ENCODE results near the gene SLC25A10.
"Not testable (repeated sequence)": the region's sequence is repeated elsewhere in the genome, so short reads cannot be mapped to it uniquely, and the experiment has no call there.

The SLC25A10 gene

DNA sequence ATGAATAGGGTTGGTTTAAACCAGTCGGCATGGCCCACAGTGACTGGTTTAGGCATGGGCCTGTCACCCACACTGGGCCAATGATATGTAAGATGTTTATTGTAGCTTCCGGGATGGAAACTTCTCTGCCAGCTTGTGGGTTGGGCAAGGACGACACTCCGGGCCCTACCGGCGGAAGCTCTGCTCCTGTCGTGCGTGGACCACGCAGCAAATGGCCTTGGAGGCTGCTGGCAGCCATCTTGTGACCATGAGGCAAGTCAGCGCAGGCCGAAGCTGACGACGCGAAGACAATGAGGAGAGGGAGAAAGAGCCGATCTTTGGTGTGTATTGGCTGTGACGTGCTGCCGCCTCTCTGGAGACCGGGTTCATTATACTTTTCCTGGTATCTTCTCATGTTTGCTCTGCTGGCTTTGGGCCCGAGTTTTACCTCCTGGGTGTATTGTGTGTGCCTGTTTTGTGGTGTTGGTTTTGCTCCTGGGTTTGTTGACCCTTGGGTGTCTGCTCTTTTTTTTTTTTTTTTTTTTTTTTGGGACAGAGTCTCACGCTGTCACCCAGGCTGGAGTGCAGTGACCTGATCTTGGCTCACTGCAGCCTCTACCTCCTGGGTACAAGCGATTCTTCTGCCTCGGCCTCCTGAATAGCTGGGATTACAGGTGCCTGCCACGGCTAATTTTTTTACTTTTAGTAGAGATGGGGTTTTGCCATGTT, 15.4 kb downstream of the SLC25A10 start:
- H3K4me3 ChIP-seq (ENCODE audit: low read depth, low read length) = no peak overlapping the region
- peaks cover 10% of the 10 kb centered on the region for H3K4me1 ChIP-seq (ENCODE audit: control insufficient read depth, insufficient read depth, low read length)
- no peaks in the 10 kb centered on the region for H3K9me3 ChIP-seq (ENCODE audit: control insufficient read depth, insufficient read depth, low read length)
- H3K36me3 ChIP-seq (ENCODE audit: control insufficient read depth, insufficient read depth, low read length) = no peaks in the 10 kb centered on the region
- no peak overlapping the region for H3K27ac ChIP-seq (ENCODE audit: low read depth, low read length)
- H3K27me3 ChIP-seq (ENCODE audit: control insufficient read depth, insufficient read depth, low read length) = no peaks in the 10 kb centered on the region
- H3K9ac ChIP-seq (ENCODE audit: low read depth, low read length) = no peak overlapping the region

DNA sequence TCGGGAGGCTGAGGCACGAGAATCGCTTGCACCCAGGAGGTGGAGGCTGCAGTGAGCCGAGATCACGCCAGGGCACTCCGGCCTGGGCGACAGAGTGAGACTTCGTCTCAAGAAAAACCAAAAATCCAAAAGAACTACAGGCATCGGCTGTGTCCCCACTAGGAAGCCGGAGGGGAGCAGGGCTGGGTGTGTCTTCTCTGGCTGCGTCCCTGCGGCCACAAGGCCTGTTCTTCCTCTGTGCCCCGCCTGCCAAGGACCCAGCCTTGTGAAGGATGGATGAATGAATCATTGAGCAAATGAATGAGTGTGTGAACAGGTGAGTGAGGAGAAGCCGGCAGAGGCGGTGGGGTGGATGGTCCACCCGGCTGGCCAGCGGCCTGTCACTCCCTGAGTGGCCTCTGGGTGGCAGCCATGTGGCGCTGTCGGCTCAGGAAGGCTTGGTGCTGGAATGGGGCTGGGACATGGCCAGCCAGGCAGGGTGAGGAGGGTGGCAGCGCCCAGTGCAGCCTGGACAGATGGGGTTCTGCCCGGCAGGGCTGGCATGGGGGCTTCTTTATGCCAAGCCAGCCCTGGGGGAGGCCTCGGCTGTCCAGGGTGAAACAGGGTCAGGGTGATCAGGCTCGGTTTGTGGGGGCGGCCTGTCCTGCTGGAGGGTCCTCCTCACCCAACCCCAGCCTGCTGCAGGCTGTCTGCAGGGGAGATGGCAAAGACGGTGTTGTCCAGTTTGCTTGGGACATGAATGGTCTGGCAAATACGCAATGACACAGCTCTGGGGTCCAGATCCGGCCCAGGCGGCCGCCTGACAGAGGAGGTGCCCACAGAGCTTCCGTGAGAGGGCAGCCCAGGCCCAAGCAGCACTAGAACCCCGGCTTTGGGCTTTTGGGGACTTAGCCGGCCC, 21.7 kb downstream of the SLC25A10 start:
- Histone ChIP-seq H3K4me1 (ENCODE audit: control insufficient read depth, insufficient read depth, low read length) (peaks cover 8% of the 10 kb centered on the region), H3K27me3 (ENCODE audit: control insufficient read depth, insufficient read depth, low read length) (no peaks in the 10 kb centered on the region), H3K4me3 (ENCODE audit: low read depth, low read length) (no peak overlapping the region), H3K9me3 (ENCODE audit: control insufficient read depth, insufficient read depth, low read length) (no peaks in the 10 kb centered on the region), H3K27ac (ENCODE audit: low read depth, low read length) (no peak overlapping the region), H3K9ac (ENCODE audit: low read depth, low read length) (no peak overlapping the region), H3K36me3 (ENCODE audit: control insufficient read depth, insufficient read depth, low read length) (no peaks in the 10 kb centered on the region)

DNA sequence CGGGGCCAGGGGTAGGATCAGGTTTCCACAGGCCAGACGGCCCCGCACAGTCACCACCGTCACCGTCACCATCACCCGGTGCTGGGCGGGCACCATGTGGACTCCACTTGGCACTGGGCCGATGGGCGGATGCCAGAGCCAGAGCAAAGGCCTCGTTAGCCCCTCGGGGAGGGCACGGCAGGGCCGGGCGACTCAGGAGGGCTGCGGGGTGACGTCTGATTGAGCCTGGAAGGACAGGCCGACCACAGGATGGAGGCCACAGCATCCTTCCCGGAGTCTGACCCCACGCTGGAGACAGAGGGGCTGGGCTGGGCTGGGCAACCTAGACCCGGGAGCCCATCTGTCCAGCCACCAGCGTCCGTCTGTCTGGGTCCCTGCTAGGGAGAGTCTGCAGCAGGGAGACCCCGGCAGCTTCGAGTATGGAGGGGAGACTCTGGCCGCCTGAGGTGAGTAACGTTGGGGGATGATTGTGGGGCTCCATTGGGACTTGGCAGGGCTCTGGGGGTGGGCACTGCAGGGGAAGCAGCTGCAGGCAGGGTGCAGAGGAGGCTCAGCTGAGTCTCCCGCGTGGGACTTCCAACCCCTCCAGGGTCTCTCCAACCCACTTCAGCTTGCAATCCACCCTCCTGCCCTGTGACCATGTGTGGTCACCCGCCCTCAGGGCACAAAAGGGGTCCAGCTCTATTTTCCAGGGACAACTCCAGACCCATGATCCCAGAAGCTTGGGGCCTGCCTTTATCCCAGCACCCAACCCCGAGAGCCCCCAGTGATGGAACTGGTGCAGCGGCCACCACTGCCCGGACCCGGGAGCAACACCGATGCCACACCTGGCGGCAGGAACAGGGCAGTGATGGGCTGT, 22.6 kb downstream of the SLC25A10 start:
- no peaks in the 10 kb centered on the region for H3K9me3 ChIP-seq (ENCODE audit: control insufficient read depth, insufficient read depth, low read length)
- H3K27ac ChIP-seq (ENCODE audit: low read depth, low read length) = no peak overlapping the region
- no peaks in the 10 kb centered on the region for H3K27me3 ChIP-seq (ENCODE audit: control insufficient read depth, insufficient read depth, low read length)
- no peak overlapping the region for H3K9ac ChIP-seq (ENCODE audit: low read depth, low read length)
- H3K4me1 ChIP-seq (ENCODE audit: control insufficient read depth, insufficient read depth, low read length) = peaks cover 8% of the 10 kb centered on the region
- H3K36me3 ChIP-seq (ENCODE audit: control insufficient read depth, insufficient read depth, low read length) = no peaks in the 10 kb centered on the region
- H3K4me3 ChIP-seq (ENCODE audit: low read depth, low read length) = no peak overlapping the region

DNA sequence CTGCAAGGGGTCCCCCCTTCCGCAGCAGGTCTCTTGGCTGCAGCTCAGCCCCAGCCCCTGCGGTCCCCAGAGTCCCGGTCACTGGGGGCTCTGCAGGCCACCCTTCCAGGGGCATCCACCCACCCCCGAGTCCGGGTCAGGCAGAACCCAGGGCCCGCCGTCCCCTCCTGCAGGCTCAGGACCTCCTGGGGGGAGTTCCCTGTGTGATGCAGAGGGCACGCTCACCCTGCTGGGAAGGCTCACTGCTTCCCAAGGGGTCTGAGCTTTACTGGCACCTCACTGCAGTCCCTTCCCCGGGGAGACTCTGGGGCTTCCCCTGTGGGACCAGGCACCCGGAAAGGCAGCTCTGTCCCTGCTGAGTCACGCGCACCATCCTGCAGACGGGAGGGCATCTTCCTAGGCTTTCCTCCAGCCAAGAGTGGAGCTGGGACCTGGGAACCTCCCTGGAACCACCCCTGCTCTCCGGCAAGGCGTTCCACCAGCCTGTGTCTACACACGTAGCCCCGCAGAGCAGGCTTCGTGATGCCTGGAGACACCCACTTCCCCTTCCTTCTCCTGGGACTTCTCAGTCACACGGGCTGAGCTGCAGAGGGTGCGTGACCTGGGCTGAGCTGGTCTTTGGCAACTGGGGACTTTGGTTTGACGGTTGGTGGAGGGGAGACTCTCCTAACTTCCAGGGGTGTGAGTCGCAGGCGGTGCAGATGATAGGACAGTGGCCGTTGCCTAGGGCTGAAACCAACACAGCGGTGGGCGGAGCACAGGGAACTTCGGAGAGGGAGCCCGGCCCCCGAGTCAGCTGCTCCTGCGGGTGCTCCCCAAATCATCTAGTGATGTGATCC, 23.4 kb downstream of the SLC25A10 start:
- H3K27ac ChIP-seq (ENCODE audit: low read depth, low read length) = no peak overlapping the region
- no peaks in the 10 kb centered on the region for H3K27me3 ChIP-seq (ENCODE audit: control insufficient read depth, insufficient read depth, low read length)
- no peak overlapping the region for H3K4me3 ChIP-seq (ENCODE audit: low read depth, low read length)
- H3K9ac ChIP-seq (ENCODE audit: low read depth, low read length) = no peak overlapping the region
- no peaks in the 10 kb centered on the region for H3K36me3 ChIP-seq (ENCODE audit: control insufficient read depth, insufficient read depth, low read length)
- peaks cover 8% of the 10 kb centered on the region for H3K4me1 ChIP-seq (ENCODE audit: control insufficient read depth, insufficient read depth, low read length)
- no peaks in the 10 kb centered on the region for H3K9me3 ChIP-seq (ENCODE audit: control insufficient read depth, insufficient read depth, low read length)

DNA sequence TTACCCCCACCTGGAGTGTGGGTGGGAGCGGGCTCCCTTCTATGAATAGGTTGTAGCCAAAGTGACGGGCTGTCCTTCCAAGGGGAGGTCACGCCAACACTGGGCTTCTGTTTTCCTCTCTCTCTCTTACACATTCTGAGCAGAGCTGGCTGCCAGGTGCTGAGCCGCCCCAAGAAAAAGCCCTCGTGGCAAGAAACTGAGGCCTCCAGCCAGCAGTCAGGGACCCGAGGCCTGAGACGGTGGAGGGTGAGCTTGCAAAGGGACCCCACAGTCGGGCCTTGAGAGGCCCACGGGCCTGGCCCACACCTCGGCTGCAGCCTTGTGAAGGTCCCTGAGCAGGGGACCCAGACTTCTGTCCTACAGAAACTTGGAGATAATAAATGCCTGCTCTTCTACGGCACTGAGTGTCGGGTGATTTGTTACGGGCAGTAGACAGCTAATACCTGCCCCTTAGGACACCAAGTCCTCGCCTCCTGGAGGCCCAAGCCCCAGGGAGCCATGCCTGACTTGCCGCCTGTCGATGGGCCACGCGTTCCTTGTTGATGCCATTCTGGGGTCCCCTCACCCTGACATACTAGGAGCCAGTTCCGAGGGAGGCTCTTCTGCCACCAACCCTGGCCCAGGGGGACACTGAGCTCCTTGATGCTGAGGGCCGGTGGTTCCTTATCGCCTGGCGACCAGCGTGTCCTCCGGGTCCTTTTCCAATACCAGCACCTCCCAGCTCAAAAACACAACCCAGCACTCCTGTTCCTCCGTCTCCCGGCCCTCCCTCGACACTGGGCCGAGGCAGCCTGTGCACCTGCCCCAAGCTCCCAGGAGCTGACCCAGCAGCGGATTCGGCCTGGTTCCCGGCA, 26.1 kb downstream of the SLC25A10 start:
- no peaks in the 10 kb centered on the region for H3K36me3 ChIP-seq (ENCODE audit: control insufficient read depth, insufficient read depth, low read length)
- H3K4me3 ChIP-seq (ENCODE audit: low read depth, low read length) = no peak overlapping the region
- H3K9me3 ChIP-seq (ENCODE audit: control insufficient read depth, insufficient read depth, low read length) = no peaks in the 10 kb centered on the region
- H3K9ac ChIP-seq (ENCODE audit: low read depth, low read length) = no peak overlapping the region; the same call in 1 of the 2 replicates
- no peaks in the 10 kb centered on the region for H3K4me1 ChIP-seq (ENCODE audit: control insufficient read depth, insufficient read depth, low read length)
- H3K27ac ChIP-seq (ENCODE audit: low read depth, low read length) = no peak overlapping the region
- H3K27me3 ChIP-seq (ENCODE audit: control insufficient read depth, insufficient read depth, low read length) = no peaks in the 10 kb centered on the region

DNA sequence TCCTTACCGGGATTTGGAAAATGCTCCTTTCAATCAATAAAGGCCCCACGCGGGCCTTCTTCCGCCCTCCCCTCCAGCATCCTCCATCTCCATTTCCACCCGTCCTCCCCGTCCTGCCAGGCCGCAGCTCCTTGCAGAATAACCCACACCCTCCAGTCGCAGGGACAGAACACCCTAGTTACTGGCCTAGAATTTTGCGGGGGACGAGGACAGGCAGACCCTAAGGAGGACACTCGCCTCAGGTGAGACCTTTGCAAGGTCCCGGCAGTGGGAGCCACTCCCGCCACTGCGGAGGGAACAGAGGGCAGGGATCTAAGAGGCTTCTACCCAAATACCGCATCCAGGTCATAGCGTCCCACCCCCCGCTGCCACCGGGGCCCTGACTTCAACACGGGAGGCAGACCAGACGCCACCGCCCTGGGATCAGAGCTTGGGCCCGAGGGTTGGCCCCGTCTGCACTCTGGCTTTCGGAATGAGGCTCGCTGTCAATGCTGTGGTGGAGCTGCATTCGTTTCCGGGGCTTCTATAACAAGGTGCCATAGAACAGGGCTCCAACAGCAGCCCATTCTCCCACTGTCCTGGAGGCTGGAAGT, 26.8 kb downstream of the SLC25A10 start:
- Histone ChIP-seq H3K4me3 (ENCODE audit: low read depth, low read length) (no peak overlapping the region), H3K27me3 (ENCODE audit: control insufficient read depth, insufficient read depth, low read length) (no peaks in the 10 kb centered on the region), H3K9ac (ENCODE audit: low read depth, low read length) (no peak overlapping the region), H3K36me3 (ENCODE audit: control insufficient read depth, insufficient read depth, low read length) (no peaks in the 10 kb centered on the region), H3K4me1 (ENCODE audit: control insufficient read depth, insufficient read depth, low read length) (no peaks in the 10 kb centered on the region), H3K27ac (ENCODE audit: low read depth, low read length) (no peak overlapping the region), H3K9me3 (ENCODE audit: control insufficient read depth, insufficient read depth, low read length) (no peaks in the 10 kb centered on the region)

DNA sequence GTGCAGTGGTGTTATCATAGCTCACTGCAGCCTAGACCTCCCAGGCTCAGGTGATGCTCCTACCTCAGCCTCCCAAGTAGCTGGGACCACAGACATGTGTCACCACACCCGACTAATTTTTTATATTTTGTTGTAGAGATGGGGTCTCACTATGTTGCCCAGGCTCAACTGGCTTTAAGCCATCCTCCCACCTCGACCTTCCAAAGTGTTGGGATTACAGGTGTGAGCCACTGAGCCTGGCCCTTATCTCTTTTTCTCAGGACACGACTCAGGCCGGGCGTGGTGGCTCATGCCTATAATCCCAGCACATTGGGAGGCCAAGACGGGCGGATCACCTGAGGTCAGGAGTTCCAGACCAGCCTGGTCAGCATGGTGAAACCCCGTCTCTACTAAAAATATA, 27.5 kb downstream of the SLC25A10 start:
- not testable (repeated sequence) for H3K27ac ChIP-seq (ENCODE audit: low read depth, low read length); H3K9ac ChIP-seq (ENCODE audit: low read depth, low read length); H3K27me3 ChIP-seq (ENCODE audit: control insufficient read depth, insufficient read depth, low read length); H3K9me3 ChIP-seq (ENCODE audit: control insufficient read depth, insufficient read depth, low read length); H3K4me3 ChIP-seq (ENCODE audit: low read depth, low read length); H3K36me3 ChIP-seq (ENCODE audit: control insufficient read depth, insufficient read depth, low read length); H3K4me1 ChIP-seq (ENCODE audit: control insufficient read depth, insufficient read depth, low read length)

DNA sequence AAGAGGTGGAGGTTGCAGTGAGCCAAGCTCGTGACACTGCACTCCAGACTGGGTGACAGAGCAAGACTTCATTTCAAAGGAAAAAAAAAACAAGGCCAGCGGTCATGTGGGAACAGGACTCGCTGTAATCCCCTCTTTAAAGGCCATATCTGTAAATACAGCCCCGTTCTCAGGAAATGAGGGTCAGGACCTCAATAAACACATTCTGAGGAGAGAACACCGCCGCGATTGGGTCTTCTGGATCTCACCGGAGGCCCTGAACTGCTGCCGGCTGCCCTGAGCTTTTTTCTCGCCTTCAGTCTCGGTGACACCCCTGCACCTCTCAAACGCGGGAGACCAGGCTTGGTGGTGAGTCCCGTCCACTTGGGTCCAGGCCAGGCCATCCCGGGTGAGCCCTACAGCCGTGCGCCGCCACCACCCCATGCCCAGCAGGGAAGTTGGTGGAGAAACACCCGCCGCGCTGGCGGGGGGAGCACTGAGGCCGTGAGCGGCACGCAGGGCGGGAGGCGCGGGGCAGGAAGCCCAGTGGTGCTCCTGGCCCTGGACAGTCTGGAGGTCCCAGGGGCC, 28.4 kb downstream of the SLC25A10 start:
- Histone ChIP-seq H3K9me3 (ENCODE audit: control insufficient read depth, insufficient read depth, low read length) (no peaks in the 10 kb centered on the region), H3K36me3 (ENCODE audit: control insufficient read depth, insufficient read depth, low read length) (no peaks in the 10 kb centered on the region), H3K27me3 (ENCODE audit: control insufficient read depth, insufficient read depth, low read length) (no peaks in the 10 kb centered on the region), H3K9ac (ENCODE audit: low read depth, low read length) (no peak overlapping the region), H3K4me3 (ENCODE audit: low read depth, low read length) (no peak overlapping the region), H3K4me1 (ENCODE audit: control insufficient read depth, insufficient read depth, low read length) (no peaks in the 10 kb centered on the region), H3K27ac (ENCODE audit: low read depth, low read length) (no peak overlapping the region)

DNA sequence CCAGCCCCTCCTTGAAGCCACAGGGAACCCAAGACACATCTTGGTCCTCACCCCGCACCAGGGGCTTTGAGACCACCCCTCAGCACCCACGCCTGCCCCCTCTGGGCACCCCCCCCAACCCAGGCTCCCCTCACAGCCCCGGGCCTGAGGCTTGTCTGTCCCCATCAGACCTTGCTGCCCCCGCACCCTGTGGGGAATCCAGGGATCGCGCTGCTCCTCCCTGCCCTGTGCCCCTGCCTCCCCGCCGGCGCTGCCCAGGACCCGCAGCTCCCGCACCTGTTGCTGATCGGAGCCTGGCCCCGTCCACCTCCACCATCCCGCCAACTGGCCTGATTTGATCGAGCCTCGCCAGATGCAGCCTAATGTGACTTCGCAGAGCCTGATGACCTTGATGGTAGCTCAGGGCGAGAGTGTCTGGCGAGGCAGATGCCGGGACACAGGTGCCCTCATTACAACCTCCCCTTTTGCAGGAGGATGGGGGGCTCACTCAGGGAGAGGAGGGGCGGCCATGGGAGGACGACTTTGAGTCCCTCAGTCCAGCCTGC, 29.0 kb downstream of the SLC25A10 start:
- no peaks in the 10 kb centered on the region for H3K27me3 ChIP-seq (ENCODE audit: control insufficient read depth, insufficient read depth, low read length)
- H3K9ac ChIP-seq (ENCODE audit: low read depth, low read length) = no peak overlapping the region
- H3K27ac ChIP-seq (ENCODE audit: low read depth, low read length) = no peak overlapping the region
- no peak overlapping the region for H3K4me3 ChIP-seq (ENCODE audit: low read depth, low read length)
- H3K36me3 ChIP-seq (ENCODE audit: control insufficient read depth, insufficient read depth, low read length) = no peaks in the 10 kb centered on the region
- H3K9me3 ChIP-seq (ENCODE audit: control insufficient read depth, insufficient read depth, low read length) = no peaks in the 10 kb centered on the region
- H3K4me1 ChIP-seq (ENCODE audit: control insufficient read depth, insufficient read depth, low read length) = no peaks in the 10 kb centered on the region
